ENCODE results near the gene C20orf204.

The C20orf204 gene

DNA sequence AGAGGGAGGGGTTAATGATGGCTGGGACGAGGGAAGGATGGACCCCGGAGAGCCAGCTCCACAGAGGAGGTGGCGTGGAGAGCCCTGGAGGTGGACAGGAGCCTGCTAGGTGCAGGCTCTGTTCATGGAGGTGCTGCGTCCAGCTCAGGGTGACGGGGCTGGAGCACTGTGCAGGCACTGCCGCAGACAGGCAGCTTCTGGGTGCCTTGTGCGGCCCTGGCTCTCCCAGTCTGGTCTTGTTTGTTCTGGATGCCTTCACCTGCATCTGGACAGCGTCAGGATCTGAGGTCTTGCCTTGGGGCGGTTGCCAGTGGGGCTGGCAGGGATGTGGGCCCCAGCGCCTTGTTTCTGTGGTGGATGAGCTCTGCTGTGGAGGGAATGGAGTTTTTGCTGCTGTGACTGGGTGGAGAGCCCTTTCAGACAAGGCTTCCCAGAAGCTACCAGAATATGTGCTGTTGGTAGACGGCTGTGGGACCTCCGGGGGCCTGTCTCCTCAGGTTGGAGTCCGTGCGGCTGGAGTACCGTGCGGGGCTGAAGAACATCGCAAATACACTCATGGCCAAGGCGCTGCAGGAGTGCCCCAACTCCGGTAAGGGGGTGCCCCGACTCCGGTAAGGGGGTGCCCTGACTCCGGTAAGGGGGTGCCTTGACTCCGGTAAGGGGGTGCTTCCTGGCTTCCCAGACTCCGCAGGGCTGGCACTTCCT, 7.8 kb upstream of the C20orf204 start:
- no peak for DNase-seq

DNA sequence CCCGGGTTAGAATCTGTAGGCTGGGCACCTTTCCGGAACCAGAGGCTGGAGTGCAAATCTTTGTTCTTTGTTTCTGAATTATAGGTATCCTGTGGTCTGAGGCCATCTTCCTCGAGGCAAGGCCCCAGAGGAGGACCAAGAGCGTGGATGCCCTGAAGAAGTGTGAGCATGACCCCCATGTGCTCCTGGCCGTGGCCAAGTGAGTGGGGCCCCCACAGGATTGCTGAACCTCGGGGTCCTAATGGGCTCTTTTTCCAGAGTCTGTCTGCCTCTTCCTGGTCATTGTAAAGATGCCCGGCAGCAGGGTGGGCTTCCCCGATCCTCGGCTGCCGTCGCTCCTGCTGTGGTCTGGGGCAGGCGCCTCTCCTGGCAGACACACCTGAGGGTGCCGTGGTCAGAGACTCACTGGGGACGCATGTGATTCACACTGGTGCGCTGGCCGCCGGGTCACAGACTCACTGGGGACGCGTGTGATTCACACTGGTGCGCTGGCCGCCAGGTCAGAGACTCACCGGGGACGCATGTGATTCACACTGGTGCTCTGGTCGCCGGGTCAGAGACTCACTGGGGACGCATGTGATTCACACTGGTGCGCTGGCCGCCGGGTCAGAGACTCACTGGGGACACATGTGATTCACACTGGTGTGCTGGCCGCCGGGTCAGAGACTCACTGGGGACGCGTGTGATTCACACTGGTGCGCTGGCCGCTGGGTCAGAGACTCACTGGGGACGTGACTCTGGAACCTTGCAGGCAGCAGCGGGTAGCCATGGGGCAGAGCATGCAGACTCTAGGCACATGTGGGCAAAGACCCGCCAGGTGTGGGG, 6.5 kb upstream of the C20orf204 start:
- DNase-seq, result no peak

DNA sequence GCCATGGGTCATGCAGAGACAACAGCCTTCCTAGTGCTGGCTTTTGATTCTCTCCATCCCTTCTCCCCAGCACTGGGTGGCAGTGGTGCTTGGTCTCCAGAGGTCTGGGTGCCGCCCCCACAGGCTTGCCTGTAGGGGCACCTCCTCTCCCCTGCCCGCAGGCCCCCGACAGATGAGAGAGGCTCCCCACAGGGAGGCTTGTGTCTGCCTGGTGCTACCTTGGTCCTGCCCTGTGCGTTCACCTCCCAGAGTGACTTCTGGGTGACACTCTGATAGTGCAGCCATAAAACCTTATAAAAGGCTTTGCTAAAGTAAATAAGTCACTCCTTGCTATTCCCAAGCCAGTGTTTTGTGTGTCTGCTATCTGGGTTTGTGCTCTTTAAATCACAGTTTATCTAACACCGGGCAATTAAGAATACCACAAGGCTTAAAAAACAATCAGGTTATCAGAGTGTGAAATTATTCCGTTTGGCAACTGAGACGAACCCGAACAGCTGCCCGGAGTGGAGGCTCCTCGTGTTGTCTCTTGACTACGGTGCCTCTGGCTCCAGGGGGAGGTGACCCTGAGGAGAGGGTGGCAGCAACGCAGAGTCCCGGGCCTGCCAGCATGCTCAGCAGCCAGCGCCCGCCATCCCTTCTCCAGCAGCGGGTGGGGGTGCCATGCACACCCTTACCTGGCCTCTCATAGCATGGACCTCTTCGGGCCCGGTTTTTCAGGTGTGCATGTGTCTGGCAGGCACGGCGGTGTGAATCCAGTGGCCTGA, 5.4 kb upstream of the C20orf204 start:
- DNase-seq, result no peak

DNA sequence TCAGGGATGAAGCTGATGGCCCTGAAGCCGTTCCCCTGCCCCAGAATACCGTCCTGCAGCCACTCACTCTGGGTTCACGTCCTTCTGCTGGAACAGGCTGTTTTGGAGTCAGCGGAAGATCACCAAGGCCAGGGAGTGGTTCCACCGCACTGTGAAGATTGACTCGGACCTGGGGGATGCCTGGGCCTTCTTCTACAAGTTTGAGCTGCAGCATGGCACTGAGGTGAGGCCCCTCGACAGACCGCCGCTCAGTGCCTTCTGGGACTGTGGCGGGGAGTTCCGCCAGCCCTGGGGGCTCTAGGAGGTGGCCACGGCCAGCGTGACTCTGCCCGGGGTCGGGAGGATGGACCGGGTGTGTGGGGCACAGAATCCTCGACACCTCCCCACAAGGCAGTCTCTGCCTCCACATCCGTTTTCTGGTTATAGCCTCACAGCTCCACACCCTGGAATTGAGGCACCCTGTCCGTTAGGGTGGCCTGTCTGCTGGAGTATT, 4.1 kb upstream of the C20orf204 start:
- DNase-seq, result no peak

DNA sequence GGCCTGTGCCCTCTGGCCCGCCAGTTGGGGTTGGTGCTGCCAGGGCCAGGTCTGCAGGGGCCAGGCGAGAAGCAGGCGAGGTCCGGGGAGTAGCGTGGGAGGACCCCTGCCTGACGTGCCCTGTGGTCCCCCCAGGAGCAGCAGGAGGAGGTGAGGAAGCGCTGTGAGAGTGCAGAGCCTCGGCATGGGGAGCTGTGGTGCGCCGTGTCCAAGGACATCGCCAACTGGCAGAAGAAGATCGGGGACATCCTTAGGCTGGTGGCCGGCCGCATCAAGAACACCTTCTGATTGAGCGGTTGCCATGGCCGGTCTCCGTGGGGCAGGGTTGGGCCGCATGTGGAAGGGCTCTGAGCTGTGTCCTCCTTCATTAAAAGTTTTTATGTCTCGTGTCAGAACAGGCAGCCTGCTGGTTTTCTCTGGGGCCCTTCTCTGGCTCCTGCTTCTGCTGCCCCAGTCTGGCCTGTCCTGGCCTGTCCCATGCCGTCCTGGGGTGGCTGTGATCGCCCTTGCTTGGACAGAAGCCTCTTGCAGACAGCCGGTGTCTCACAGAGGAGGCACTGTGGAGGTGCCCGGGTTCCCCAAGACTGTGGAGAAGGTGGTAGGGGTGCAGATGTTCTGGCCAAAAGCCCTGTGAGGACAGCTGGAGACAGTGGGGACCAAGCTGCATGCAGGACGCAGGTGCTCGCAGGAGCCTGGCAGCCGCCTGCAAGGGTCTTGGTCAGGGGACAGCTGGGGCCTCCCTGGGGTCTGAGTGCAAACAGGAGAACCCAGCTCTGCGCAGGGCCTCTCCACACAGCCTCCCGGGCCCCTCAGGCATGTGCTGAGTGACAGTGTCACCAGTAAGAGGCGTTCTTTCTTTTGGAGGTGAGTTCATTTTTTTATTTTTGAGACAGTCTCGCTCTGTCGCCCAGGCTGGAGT, 3.0 kb upstream of the C20orf204 start:
- no peak for DNase-seq

- no peak for DNase-seq
Observed at GRCh38 chr20:64033981-64034493, 1.9 kb upstream of the C20orf204 start.

- no peak for DNase-seq
Observed at GRCh38 chr20:64035066-64035932, 683 bp upstream of the C20orf204 start.

DNA sequence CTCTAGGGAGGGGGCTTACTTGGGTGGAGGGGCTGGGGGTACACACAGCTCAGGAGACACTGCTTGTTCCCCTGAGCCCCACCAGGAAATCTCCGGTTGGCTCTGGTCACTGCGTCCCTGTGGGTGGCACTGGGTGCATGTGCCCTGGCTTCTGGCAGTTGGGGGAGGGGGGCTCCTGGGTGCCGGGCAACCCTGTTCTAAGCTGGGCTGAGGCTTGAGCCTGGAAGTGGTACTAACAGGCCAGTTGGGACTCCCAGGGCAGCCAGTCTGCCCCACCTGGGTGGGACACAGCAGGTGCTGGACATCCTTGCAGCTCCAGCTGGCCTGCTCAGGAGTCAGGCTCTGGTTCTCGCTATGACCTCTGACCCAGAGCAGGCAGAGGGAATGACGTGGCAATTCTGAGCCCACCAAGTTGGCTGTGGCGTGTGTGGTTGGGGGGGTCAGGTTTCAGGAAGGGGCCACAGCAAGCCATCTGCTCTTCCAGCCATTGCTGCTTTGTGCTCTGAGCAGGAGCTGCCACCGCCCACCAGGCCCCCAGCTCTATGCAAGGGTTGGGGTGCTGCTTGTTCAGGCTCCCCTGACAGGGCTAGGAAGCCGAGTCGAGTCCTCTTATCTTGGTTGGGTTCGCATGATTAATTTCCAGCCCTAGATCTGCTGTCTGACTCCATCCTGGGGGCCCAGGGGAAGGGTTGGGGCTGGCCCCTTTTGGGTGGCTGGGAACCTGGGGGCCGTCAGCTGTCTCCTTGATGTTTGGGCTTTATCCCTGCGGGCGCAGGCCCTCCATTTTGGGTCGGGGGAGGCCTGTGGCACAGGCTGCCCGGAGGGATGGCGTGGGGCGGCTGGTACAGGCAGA, 590 bp downstream of the C20orf204 start:
- DNase-seq, result no peak

GRCh38 chr20:64037199-64037497, 1.2 kb downstream of the C20orf204 start:
- no peak for DNase-seq

GRCh38 chr20:64037498-64038213, 1.7 kb downstream of the C20orf204 start:
- no peak for DNase-seq

GRCh38 chr20:64038224-64038564, 2.2 kb downstream of the C20orf204 start:
- DNase-seq, result no peak

DNA sequence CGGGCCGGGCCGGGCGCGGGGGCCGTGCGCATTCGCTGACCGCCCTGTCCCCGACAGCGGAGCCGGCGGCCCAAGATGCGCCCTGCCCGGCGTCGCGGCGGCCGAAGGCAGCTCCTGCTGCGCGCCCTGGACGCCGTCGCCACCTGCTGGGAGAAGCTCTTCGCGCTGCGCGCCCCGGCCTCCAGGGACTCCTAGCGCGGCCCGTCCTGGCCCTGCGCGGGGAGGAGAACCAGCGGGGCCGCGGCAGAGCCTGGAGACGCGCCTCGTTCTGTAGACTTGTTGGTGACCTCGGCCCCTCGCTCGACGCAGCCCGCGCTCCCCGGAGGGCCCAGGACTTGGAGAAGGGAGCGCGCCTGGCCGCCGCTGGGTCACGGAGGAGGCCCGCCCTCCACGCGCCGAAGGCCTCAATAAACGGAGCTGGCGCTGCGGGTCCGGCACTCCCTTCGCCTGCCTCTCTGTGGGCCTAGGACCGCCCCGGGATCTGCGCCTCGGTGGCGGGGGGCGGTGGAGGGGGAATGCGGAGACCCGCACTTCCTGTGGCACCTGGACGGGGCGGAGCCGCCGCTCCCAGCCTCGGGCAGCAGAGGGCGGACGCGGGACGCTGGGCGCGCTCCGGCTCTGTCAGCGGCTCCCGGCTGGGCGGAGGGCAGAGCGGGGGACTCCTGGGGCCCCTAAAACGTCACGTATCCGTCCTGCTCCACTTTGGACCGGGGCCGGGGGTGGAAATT, 2.7 kb downstream of the C20orf204 start:
- DNase-seq, result no peak

DNA sequence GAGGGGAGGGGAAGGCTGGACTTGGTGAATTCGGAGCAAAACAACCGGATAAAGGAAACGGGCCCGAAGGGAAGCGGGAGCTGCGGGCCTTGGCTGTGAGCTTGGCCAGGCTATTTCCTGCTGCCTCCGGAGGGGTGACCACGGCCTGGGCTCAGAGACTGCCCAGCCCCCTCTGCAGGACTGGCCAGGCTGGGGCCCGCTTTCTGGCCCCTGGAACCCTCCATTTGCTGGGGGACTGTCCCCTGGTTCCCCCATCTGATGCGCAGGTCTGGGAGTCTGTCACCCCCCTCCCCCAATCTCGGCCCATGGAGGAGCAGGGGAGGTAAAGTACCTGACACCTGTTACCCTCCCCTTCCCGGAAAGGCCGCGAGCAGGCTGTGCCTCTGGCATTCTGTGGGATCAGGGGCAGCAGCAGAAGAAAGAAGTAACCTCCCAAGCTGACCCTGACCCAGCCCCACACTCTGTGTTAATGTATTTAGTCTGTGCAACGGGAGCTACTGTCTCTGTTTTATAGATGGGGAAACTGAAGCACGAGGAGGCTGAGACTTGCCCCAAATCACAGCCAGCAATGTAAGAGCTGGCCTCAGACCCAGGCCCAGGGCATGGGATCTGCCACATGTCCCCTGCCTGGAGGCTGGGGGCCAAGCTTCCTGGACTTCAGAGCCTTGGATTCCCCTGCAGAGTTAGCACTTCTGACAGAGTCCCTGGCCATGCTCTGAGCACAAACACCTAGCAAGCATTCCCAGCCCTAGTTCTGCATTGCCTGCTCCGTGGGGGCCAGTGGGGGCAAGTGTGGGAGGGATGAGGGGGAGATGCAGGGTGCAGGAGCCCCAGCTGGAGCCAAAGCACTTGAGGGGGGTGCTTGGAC, 3.5 kb downstream of the C20orf204 start:
- no peak for DNase-seq

- DNase-seq, result no peak
Observed at GRCh38 chr20:64040231-64041039, 4.5 kb downstream of the C20orf204 start.

DNA sequence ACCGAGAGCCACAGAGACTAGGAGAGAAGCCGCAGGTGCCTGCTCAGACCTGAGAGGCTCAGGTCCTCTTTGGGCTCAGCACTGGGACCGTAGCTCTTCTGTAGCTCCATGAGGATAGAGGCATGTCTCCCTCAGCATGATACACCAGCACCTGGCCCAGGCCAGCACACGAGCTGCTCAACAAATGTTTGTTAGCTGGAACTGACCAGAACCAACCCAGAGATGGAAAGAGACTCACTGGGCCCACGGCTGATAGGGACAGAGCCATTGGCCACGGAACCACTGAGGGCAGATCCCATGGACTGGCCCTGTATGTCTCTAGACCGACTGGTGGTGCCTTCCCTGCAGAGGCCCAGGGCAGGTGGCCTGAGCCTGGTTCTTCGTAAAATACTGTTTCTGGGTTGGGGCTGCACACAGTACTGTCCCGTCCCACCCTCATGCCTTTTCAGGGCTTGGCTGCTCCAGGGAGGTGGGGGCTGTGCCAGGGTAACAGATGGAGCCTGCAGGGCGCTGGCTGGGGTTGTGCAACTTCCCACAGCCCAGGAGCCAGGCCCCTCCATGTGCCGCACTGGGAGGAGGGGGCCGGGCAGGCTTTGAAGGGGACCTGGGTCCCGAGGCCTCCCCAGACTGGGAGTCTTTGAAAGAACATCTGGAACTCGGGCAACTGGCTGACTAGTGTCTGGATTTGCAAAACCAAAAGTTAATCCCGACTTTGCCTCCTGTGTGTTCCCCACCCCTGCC, 5.2 kb downstream of the C20orf204 start:
- peak in 1 of 2 experiments; percentile 70 for DNase-seq

DNA sequence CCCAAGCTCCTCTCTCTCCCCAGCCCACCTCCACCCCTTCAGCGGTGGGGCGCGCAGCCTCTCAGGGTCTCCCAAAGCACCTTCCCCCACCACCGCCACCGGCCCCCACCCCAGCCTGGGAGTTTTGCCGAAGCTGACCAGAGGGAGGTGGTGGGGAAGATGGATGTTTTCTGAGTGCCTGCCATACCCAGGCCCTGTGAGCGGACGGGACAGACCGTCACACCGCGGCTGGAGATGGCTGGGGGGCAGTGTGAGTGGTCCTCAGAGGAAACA, 5.7 kb downstream of the C20orf204 start:
- no peak for DNase-seq

Data from cerebellar nuclear complex (tissue), 1 donor.